Gastroesophageal sphincter (tissue), 3 donors: ENCODE data around the gene NBEA.

Experiments used
- CTCF ChIP-seq, 4 experiments: fragments of 200-600 bp in 2 of 4; fragments of 450-650 bp in 2 of 4; sonication (generic) in 1 of 4; IDR thresholded peaks; one replicate each; pipeline ENCODE4 v1.5.1; 2017 to 2019; ENCODE audit warnings: antibody characterized with exemption in 4 of 4, mild to moderate bottlenecking in 2 of 4, moderate library complexity in 2 of 4
- POLR2A ChIP-seq, 2 donors: fragments of 450-650 bp; IDR thresholded peaks; one replicate each; pipeline ENCODE4 v1.6.1; 2017; ENCODE audit warnings: antibody characterized with exemption in 2 of 2, mild to moderate bottlenecking in 2 of 2, moderate library complexity in 1 of 2

GRCh38 chr13:35293579-35294226, 351.6 kb downstream of the NBEA start:
- TF ChIP-seq CTCF (IDR thresholded peaks at IDR 0.05) (no peak), POLR2A (IDR thresholded peaks at IDR 0.05) (no peak)
